ENCODE measurements around the gene PCCA.

DNA sequence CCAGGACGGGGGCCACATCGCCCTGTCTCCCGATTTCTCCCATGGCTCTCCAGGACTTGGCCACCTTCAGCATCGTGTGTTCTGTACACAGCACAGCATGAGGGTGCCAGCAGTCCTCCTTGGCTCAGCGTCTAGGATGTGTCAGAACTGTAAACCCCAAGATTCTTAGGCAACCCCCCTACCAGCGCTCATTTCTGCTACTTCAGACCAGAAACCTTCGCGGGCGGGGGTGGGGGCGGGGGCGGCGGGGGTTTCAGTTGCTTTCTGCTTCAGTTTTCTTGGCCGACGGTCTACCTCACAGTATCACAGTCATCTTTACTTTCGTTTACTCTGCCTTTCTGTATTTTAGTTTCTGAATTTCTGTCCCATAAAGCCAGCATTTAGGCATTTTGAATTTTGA, 417.3 kb downstream of the PCCA start:
- no peak for TF ChIP-seq POLR2AphosphoS5 (IDR thresholded peaks at IDR 0.05)
- no peak for TF ChIP-seq POLR2A (IDR thresholded peaks at IDR 0.05)
- TF ChIP-seq, protein P1, sequence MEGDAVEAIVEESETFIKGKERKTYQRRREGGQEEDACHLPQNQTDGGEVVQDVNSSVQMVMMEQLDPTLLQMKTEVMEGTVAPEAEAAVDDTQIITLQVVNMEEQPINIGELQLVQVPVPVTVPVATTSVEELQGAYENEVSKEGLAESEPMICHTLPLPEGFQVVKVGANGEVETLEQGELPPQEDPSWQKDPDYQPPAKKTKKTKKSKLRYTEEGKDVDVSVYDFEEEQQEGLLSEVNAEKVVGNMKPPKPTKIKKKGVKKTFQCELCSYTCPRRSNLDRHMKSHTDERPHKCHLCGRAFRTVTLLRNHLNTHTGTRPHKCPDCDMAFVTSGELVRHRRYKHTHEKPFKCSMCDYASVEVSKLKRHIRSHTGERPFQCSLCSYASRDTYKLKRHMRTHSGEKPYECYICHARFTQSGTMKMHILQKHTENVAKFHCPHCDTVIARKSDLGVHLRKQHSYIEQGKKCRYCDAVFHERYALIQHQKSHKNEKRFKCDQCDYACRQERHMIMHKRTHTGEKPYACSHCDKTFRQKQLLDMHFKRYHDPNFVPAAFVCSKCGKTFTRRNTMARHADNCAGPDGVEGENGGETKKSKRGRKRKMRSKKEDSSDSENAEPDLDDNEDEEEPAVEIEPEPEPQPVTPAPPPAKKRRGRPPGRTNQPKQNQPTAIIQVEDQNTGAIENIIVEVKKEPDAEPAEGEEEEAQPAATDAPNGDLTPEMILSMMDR (IDR thresholded peaks at IDR 0.05) = no peak
